Stimulated activated CD8-positive, alpha-beta memory T cell treated with anti-CD3 and anti-CD28 coated beads, Interleukin-15, amount 100 ng/mL, for 4 hours (primary cell): ENCODE measurements around the gene BCL11B.

ENCODE experiments used
- DNase-seq, 2 donors: peaks; one replicate each; pipeline ENCODE4 v3.0.0-alpha.2; 2020; ENCODE audit warnings: low read depth in 2 of 2

BCL11B gene

GRCh38 chr14:99224948-99225347 is 47.0 kb downstream of the BCL11B start:
- DNase-seq = no peak

GRCh38 chr14:99224116-99224910 is 47.7 kb downstream of the BCL11B start:
- DNase-seq = no peak

GRCh38 chr14:99221445-99221844 is 50.6 kb downstream of the BCL11B start:
- no peak for DNase-seq

GRCh38 chr14:99217066-99217955 is 54.7 kb downstream of the BCL11B start:
- no peak for DNase-seq

- DNase-seq = no peak
Observed at GRCh38 chr14:99216191-99216590, 55.8 kb downstream of the BCL11B start.

GRCh38 chr14:99215277-99215676 is 56.7 kb downstream of the BCL11B start:
- DNase-seq = no peak

- DNase-seq = no peak
Observed at GRCh38 chr14:99214701-99215100, 57.3 kb downstream of the BCL11B start.

GRCh38 chr14:99213527-99213971 is 58.4 kb downstream of the BCL11B start:
- no peak for DNase-seq

GRCh38 chr14:99213101-99213500 is 58.9 kb downstream of the BCL11B start:
- no peak for DNase-seq

- DNase-seq = no peak
Observed at GRCh38 chr14:99212646-99213045, 59.4 kb downstream of the BCL11B start.

- DNase-seq = no peak
Observed at GRCh38 chr14:99212199-99212598, 59.8 kb downstream of the BCL11B start.

- no peak for DNase-seq
Observed at GRCh38 chr14:99211410-99211809, 60.6 kb downstream of the BCL11B start.

GRCh38 chr14:99210333-99210732 is 61.7 kb downstream of the BCL11B start:
- no peak for DNase-seq

GRCh38 chr14:99209409-99209808 is 62.6 kb downstream of the BCL11B start:
- no peak for DNase-seq

GRCh38 chr14:99208318-99208717 is 63.7 kb downstream of the BCL11B start:
- DNase-seq = no peak

- no peak for DNase-seq
Observed at GRCh38 chr14:99207456-99207855, 64.5 kb downstream of the BCL11B start.

GRCh38 chr14:99206090-99206489 is 65.9 kb downstream of the BCL11B start:
- no peak for DNase-seq

GRCh38 chr14:99205086-99205688 is 66.8 kb downstream of the BCL11B start:
- DNase-seq = no peak

- DNase-seq = no peak
Observed at GRCh38 chr14:99203801-99204200, 68.2 kb downstream of the BCL11B start.

GRCh38 chr14:99203080-99203479 is 68.9 kb downstream of the BCL11B start:
- DNase-seq = no peak

GRCh38 chr14:99202516-99202915 is 69.5 kb downstream of the BCL11B start:
- DNase-seq = no peak

- DNase-seq = no peak
Observed at GRCh38 chr14:99201351-99202073, 70.5 kb downstream of the BCL11B start.
